GM23338 (cell line): ENCODE data around the gene SELENOO. TPM values are rescaled to one million over a fixed set of nuclear protein-coding genes. Genes with fewer than 3 reads are reported as not detected.

ENCODE experiments used
- ATAC-seq: fragments of 200-7000 bp; cut with Tn5 transposase; 3 replicates; pipeline ENCODE4 v1.9.1; 2020
- DNase-seq: peaks from one replicate; pipeline ENCODE4 v3.0.0-alpha.2; 2015; ENCODE audit warnings: low spot score
- H2AFZ ChIP-seq: fragments of 200-600 bp; sonication (generic); 2 replicates; pipeline ENCODE4 v1.8.0; 2016; ENCODE audit warnings: antibody characterized with exemption, mild to moderate bottlenecking, moderate library complexity
- H3F3A ChIP-seq: fragments of 200-600 bp; sonication (generic); replicated peaks from 2 replicates; pipeline ENCODE4 v1.8.0; 2017; ENCODE audit warnings: antibody characterized with exemption, mixed run types, low read depth
- H3K27ac ChIP-seq: fragments of 200-600 bp; sonication (generic); 2 replicates; pipeline ENCODE4 v1.6.1; 2016; ENCODE audit warnings: low read depth
- H3K27me3 ChIP-seq: fragments of 200-600 bp; sonication (generic); 2 replicates; pipeline ENCODE4 v1.8.0; 2016; ENCODE audit warnings: mild to moderate bottlenecking, mixed run types, moderate library complexity; ENCODE audit not compliant: insufficient read depth
- H3K36me3 ChIP-seq: fragments of 200-600 bp; sonication (generic); 2 replicates; pipeline ENCODE4 v1.8.0; 2016; ENCODE audit warnings: mild to moderate bottlenecking; ENCODE audit not compliant: insufficient read depth
- H3K4me1 ChIP-seq: fragments of 200-600 bp; sonication (generic); 2 replicates; pipeline ENCODE4 v1.8.0; 2016; ENCODE audit warnings: mild to moderate bottlenecking, moderate library complexity; ENCODE audit not compliant: insufficient read depth
- H3K4me2 ChIP-seq: fragments of 200-600 bp; sonication (generic); 2 replicates; pipeline ENCODE4 v1.7.1; 2017; ENCODE audit warnings: mixed run types
- H3K4me3 ChIP-seq: fragments of 200-600 bp; sonication (generic); 2 replicates; pipeline ENCODE4 v1.6.1; 2016; ENCODE audit warnings: mixed run types
- H3K79me2 ChIP-seq: fragments of 200-600 bp; sonication (generic); replicated peaks from 2 replicates; pipeline ENCODE4 v1.8.0; 2017; ENCODE audit warnings: mild to moderate bottlenecking; ENCODE audit not compliant: insufficient read depth
- H3K9me2 ChIP-seq: fragments of 200-600 bp; sonication (generic); 2 replicates; pipeline ENCODE4 v1.8.0; 2017; ENCODE audit not compliant: insufficient read depth
- H4K20me1 ChIP-seq: fragments of 200-600 bp; sonication (generic); replicated peaks from 2 replicates; pipeline ENCODE4 v1.8.0; 2017; ENCODE audit warnings: mild to moderate bottlenecking; ENCODE audit not compliant: insufficient read depth
- H3K27ac Mint-ChIP-seq: 2 replicates; pipeline ENCODE4 v1.8.0; 2020; ENCODE audit warnings: inconsistent platforms, mild to moderate bottlenecking, moderate library complexity, mixed read lengths
- H3K27me3 Mint-ChIP-seq: 3 replicates; pipeline ENCODE4 v1.8.0; 2022; ENCODE audit warnings: low read depth, mild to moderate bottlenecking, moderate library complexity, mixed read lengths, inconsistent platforms; ENCODE audit not compliant: insufficient read depth, poor library complexity
- H3K36me3 Mint-ChIP-seq: 3 replicates; pipeline ENCODE4 v1.8.0; 2021; ENCODE audit warnings: low read depth, mild to moderate bottlenecking, inconsistent platforms, moderate library complexity, mixed read lengths
- H3K4me1 Mint-ChIP-seq: 3 replicates; pipeline ENCODE4 v1.8.0; 2020; ENCODE audit warnings: mild to moderate bottlenecking, inconsistent platforms, mixed read lengths
- H3K4me3 Mint-ChIP-seq: 3 replicates; pipeline ENCODE4 v1.8.0; 2021; ENCODE audit warnings: moderate library complexity, mild to moderate bottlenecking, inconsistent platforms, mixed read lengths
- H3K9me3 Mint-ChIP-seq: 3 replicates; pipeline ENCODE4 v1.8.0; 2020; ENCODE audit warnings: moderate library complexity, mild to moderate bottlenecking, inconsistent platforms, mixed read lengths
- CREB1 ChIP-seq: fragments of 250-450 bp; sonication (Bioruptor Pico); IDR thresholded peaks from 2 replicates; pipeline ENCODE4 v1.5.0; 2020; ENCODE audit warnings: low read depth, mild to moderate bottlenecking, moderate library complexity
- CTCF ChIP-seq, 2 experiments: fragments of 200-600 bp in 1 of 2; sonication (generic) in 1 of 2; conservative IDR thresholded peaks; 2 replicates each; pipeline versions ENCODE4 v1.5.1 to v1.6.1; 2016 to 2017; ENCODE audit warnings: antibody characterized with exemption in 2 of 2, low read depth in 2 of 2, mild to moderate bottlenecking in 2 of 2, moderate library complexity in 1 of 2
- ETS1 ChIP-seq: IDR thresholded peaks from 2 replicates; pipeline ENCODE4 v1.6.1; 2016; ENCODE audit warnings: antibody characterized with exemption
- EZH2 ChIP-seq: fragments of 200-600 bp; sonication (generic); IDR thresholded peaks from one replicate; pipeline ENCODE4 v1.8.0; 2017; ENCODE audit warnings: antibody characterized with exemption, mild to moderate bottlenecking, low read depth; ENCODE audit not compliant: unreplicated experiment
- POLR2AphosphoS5 ChIP-seq: IDR thresholded peaks from 2 replicates; pipeline ENCODE4 v1.6.1; 2016; ENCODE audit warnings: antibody characterized with exemption, low read depth
- STAT1 ChIP-seq: IDR thresholded peaks from one replicate; pipeline ENCODE4 v1.6.1; 2016; ENCODE audit warnings: antibody characterized with exemption; ENCODE audit not compliant: unreplicated experiment
- ZNF462 ChIP-seq: fragments of 250-450 bp; sonication (Bioruptor Pico); IDR thresholded peaks from 2 replicates; pipeline ENCODE4 v1.5.0; 2020; ENCODE audit warnings: mild to moderate bottlenecking, moderate library complexity
- polyA plus RNA-seq: library from polyadenylated mRNA; unstranded; fragments of >200 nt; fragmentation: Nextera tagmentation; extraction: Ambion mirVana; gene quantifications from 2 replicates; pipeline ENCODE4 v1.2.1, GENCODE V29; 2016
- total RNA-seq: library from RNA; depleted of rRNA; stranded (reverse); fragments of >200 nt; shearing (Covaris generic); gene quantifications from 2 replicates; pipeline ENCODE4 v1.2.3, GENCODE V29; 2014

SELENOO gene
- total and polyA plus RNA-seq, 2 experiments from 2014 or later = 6.8 to 21.3 TPM

- Mint-ChIP-seq H3K4me3 (peak within 1 kb of the TSS; percentile 92), H3K36me3 (peaks cover 11% of the 10 kb centered on the region; the same call in 2 of the 3 replicates), H3K27ac (peak within 1 kb of the TSS; percentile 97), H3K9me3 (no peaks in the 10 kb centered on the region), H3K27me3 (peaks cover 8% of the 10 kb centered on the region), H3K4me1 (peaks cover 21% of the 10 kb centered on the region; the same call in 2 of the 3 replicates)
- Histone ChIP-seq H3F3A (peaks cover 2% of the 10 kb centered on the region; the same call in 1 of the 2 replicates), H3K27ac (no peak within 1 kb of the TSS; the same call in 1 of the 2 replicates), H4K20me1 (peaks cover 6% of the 10 kb centered on the region; the same call in 1 of the 2 replicates), H3K4me3 (peak within 1 kb of the TSS; percentile 99), H3K27me3 (no peaks in the 10 kb centered on the region), H2AFZ (peak within 1 kb of the TSS; percentile 99; the same call in 1 of the 2 replicates), H3K79me2 (peaks cover 40% of the 10 kb centered on the region), H3K9me2 (no peaks in the 10 kb centered on the region), H3K4me1 (peaks cover 12% of the 10 kb centered on the region), H3K4me2 (peak within 1 kb of the TSS; percentile 97), H3K36me3 (no peaks in the 10 kb centered on the region)
- TF ChIP-seq EZH2 = no peak
- TF ChIP-seq CTCF (conservative IDR thresholded peaks at IDR 0.05; ENCODE audit: low read depth in 2 of 2) = 0 out of 4 replicates have a peak, but pooled peaks of 1 of the 2 experiments have one; percentile 19
- TF ChIP-seq POLR2AphosphoS5 = peak; percentile 94
- peak; percentile 83; the same call in 1 of the 2 replicates for TF ChIP-seq ETS1
- no peak for TF ChIP-seq ZNF462 (CRISPR knock-in tag)
- TF ChIP-seq STAT1 = no peak
- peak; percentile 99 for TF ChIP-seq CREB1
- peak; percentile 84 for ATAC-seq
- peak; percentile 98 for DNase-seq
Measured at GRCh38 chr22:50244420-50245213, 43.8 kb downstream of the SELENOO start, which contains the start of gene TUBGCP6. Gene TUBGCP6, minus strand, starts transcription at chr22:50245023. Its CDS starts 564 bp downstream, at chr22:50244459.
